ENCODE measurements around the gene APOL1.
"Not testable (repeated sequence)": the region's sequence is repeated elsewhere in the genome, so short reads cannot be mapped to it uniquely, and the experiment has no call there.

The APOL1 gene, protein sequence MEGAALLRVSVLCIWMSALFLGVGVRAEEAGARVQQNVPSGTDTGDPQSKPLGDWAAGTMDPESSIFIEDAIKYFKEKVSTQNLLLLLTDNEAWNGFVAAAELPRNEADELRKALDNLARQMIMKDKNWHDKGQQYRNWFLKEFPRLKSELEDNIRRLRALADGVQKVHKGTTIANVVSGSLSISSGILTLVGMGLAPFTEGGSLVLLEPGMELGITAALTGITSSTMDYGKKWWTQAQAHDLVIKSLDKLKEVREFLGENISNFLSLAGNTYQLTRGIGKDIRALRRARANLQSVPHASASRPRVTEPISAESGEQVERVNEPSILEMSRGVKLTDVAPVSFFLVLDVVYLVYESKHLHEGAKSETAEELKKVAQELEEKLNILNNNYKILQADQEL

DNA sequence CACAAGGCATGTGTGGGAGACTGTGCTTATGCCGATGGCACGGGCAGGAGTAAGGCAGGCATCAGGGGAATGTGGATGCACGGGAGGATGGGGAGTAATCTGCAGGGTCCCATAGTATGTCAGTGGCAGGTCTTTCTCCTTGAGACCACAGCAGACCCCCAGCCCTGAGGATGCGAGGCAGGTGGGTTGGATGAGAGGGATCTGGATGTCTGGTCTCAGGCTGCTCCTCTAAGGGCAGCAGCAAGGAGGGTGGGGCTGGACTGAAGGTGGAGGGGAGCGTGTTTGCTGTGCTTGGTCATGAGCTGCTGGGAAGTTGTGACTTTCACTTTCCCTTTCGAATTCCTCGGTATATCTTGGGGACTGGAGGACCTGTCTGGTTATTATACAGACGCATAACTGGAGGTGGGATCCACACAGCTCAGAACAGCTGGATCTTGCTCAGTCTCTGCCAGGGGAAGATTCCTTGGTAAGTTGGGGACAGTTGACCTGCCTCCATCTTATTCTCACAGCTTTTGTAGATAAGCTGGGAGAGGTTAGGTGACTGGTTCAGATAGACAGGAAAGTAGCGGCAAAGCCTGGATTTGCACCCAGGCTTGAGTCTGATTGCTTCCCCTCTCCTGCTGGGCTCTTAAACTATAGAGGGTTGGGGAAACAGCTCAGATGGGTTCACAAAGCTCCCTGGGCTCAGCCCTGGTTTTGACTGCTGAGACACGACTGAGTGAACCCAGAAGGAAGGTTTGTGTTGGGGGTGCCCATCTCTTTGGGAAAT lies at the start of gene APOL1:
TSS of gene APOL1 (plus strand) at position 380 of the 769 bp plus-strand sequence. CDS start 1,823 bp downstream, outside the sequence.
- DNase-seq, result peak; percentile 18 to 63 (median 38)

GRCh38 chr22:36203441-36203840 lies 49.5 kb upstream of the APOL1 start:
- not testable (repeated sequence) for DNase-seq

GRCh38 chr22:36204001-36204631 lies 48.8 kb upstream of the APOL1 start:
- no peak for DNase-seq

- DNase-seq, result no peak
Measured at GRCh38 chr22:36204632-36205015, 48.3 kb upstream of the APOL1 start.

DNA sequence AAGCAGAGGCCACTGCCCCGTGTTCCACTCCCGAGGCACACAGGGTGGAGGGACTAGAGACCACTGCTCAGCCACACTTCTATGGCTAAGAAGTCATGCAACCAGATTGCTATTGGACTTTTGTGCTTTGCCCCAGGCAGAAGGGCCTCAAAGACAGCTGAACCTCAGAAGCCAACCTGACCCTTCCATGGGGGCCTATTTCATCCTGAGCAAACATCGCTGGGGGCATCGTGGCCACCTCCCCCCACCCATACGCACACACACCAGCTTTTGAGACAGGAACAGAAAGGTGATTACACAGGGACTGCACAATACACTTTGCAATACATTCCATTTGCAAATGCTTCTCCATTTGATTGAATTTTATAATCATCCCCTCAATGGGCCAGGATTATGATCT lies 47.4 kb upstream of the APOL1 start:
- not testable (repeated sequence) for DNase-seq

GRCh38 chr22:36206255-36206654 lies 46.7 kb upstream of the APOL1 start:
- DNase-seq, result no peak

DNA sequence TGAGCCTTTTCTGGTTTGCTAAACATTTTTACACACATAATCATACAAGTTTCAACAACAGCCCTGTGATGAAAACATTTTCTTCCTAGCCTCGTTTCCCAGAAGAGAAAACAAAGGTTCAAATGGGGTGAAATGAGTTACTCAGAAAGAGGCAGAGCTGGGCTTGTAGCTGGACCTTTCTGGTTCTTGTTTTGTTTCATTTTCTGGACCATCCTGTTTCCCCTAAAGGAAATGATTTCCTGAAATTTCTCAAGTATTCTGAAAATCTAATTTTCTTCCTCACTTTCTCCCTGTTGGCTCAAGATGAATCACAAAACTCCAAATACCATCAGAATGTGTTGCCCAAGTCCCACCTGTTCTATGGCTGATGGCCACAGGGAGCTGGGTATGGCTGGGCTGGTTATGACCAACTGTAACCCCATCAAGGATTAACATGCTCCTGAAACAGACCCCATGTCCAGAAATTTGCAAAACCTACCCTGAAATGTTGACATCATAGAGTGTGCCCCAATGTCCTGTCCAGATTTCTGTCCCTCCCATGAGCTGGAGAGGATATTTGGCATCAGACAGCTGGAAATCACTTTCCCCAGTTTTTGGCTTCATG lies 44.7 kb upstream of the APOL1 start:
- no peak for DNase-seq

DNA sequence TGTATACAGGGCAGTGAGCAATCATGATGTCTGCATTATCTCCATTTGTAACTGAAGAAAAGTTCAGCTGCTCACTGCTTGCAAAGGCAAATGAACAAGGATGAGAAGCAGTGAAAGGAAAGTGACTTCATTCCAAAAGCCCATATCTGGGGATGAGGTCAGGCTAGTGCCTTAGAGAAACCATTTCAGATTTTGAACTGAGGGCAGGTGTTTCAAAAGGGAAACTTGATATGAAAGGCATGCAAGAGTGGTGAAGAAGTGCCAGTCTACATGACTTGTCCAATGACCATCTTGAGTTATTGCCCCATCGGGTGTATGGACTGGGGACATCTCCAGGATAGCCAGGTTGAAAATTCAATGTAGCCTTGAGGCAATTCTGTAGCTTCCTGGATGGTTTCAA lies 44.0 kb upstream of the APOL1 start:
- no peak for DNase-seq

- not testable (repeated sequence) for DNase-seq
Measured at GRCh38 chr22:36209488-36209908, 43.4 kb upstream of the APOL1 start.

DNA sequence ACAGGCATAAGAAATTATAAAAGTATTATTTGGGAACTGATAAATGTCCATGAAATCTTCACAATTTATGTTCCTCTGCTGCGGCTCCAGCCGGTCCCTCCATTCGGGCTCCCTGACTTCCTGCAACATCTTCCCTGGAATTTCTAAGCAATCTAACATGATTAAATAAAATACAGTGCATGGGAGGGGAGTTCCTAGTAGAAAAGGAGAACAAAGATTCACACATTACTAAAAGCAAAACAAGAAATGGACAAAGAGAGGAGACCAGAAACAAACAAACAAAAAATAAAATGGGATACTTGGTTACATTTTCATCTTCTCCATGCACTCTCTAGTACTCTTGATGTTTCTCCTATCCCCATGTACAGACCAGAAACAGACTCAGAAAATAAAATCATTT lies 42.7 kb upstream of the APOL1 start:
- DNase-seq, result no peak

DNA sequence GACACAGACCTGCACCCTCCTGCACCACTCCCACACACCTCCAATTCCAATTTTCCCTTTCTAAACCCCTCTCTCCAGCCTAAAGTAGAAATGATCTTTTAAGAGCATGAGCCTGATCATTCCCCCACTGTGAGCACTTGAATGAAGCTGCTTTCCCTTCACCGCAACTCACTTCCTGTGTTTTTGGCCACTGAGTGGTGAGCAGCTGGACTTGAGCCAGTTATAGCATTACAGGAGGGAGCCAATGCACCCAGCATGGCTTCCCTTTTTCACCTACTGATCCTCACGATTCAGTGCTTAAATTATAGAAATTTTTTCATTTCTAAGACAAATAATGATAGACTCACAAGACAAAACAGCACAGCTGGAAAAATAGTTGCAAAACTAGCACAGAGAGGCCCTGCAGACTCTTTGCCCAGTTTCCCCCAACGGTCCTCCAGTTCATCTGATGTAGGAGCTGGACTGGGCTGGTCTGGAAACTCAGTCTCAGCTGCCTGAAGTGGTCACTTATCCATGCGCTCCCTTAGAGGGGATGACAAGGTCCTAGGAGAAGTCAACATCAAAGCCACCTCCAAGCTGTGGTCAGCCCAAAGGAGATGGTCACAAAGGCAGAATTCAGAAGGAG lies 41.6 kb upstream of the APOL1 start:
- DNase-seq, result no peak

DNA sequence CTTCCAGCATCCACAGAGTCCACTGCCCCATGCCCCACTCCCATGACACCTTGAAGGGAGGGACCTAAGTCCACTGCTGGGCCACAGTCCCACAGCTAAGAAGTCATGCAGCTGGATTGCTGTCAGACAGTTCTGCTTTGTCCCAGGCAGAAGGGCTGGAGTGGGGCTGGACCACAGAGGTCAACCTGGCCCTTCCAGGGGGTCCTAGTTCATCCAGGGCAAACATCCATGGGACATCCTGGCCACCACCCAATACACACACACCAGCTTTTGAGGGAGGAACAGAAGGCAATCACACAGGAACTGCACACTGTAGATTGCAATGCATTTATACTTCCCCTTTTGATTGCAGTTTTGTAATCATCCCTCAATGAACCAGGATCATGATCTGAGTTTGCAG lies 40.0 kb upstream of the APOL1 start:
- no peak for DNase-seq

- no peak for DNase-seq
Measured at GRCh38 chr22:36213586-36213985, 39.3 kb upstream of the APOL1 start.

GRCh38 chr22:36215981-36216380 lies 37.0 kb upstream of the APOL1 start:
- DNase-seq, result no peak

- DNase-seq, result no peak
Measured at GRCh38 chr22:36218648-36219193, 34.2 kb upstream of the APOL1 start.

DNA sequence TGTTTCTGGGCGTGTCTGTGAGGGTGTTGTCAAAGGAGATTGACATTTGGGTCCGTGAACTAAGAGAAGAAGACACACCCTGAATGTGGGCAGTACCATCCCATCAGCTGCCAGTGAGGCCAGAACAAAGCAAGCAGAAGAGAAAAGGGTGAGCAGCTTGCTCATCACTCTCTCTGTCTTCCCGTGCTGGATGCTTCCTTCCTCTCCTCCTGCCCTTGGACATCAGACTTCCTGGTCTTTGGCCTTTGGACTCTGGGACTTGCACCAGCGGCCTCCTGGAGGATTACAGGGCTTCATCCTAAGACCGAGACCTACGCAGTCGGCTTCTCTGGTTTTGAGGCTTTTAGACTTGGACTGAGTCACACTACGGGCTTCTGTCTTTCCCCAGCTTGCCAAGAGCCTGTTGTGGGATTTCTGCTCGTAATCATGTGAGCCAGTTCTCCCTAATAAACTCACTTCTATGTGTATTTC lies 32.4 kb upstream of the APOL1 start:
- no peak for DNase-seq

GRCh38 chr22:36221799-36222751 lies 30.9 kb upstream of the APOL1 start:
- DNase-seq, result peak in 3 of 6 experiments; percentile 19 to 42 (median 24)

DNA sequence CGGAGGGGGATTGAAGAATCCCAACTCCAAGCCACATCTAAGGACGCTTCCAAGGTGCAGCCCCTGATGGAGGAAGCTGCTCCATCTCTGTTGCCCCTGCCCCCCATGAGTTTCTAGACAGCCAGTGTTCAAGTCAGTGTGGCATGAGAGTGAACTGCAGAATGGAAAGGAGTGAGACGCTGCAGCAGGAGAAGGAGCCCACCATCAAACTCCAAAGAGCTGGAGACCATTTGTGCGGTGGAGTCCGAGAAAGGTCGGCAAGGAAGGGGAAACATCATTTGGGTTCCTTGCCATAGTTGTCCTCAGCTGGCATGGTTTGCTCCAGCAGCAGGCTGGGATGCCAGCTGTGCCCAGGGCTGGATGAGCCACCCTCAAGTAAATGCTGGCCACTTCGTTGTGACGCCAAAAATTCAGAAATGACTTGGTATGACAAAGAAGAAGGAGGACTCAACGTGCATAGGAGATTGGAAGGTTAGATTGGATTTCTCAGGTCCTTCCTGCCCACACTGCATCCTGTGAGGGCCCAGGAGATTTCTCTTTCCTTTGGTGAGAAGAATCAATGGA lies 30.0 kb upstream of the APOL1 start:
- no peak for DNase-seq

DNA sequence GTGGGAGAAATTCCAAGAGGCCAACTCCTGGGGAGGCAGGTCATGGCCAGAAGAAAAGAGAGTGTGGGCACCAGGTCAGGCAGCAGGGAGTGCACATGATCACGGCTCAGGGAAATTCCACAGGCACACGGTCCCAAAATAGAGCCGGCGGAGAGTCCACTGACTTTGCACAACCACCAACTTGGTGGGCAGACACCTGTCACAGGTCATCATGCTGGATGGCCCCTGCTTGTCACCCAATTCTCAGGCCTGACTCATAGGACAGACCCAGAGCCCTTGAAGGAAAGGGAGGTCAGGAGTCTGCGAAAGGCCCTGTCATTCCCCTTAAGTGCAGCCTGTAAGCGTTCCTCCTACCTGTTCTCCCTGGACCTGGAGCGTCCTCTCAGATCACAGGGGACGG lies 29.4 kb upstream of the APOL1 start:
- no peak for DNase-seq

- DNase-seq, result no peak
Measured at GRCh38 chr22:36224245-36224644, 28.7 kb upstream of the APOL1 start.

All from stimulated activated naive CD4-positive, alpha-beta T cell (primary cell).